Lower leg skin (tissue), 4 donors: ENCODE data around the gene INPP5D. TPM values are rescaled to one million over a fixed set of nuclear protein-coding genes. Genes with fewer than 3 reads are reported as not detected.
A peak's percentile ranks its signal among the peaks of the same experiment; 100 is the strongest.

Experiments
- DNase-seq, 2 donors: peaks; one replicate each; pipeline ENCODE4 v3.0.0-alpha.2; 2019; ENCODE audit warnings: low spot score in 2 of 2
- H3K4me3 ChIP-seq: fragments of 200-600 bp; sonication (generic); 2 replicates; pipeline ENCODE4 v1.5.1; 2017; ENCODE audit warnings: mild to moderate bottlenecking, low read depth; ENCODE audit not compliant: poor library complexity, severe bottlenecking
- POLR2A ChIP-seq, 2 donors: fragments of 450-650 bp; IDR thresholded peaks; one replicate each; pipeline ENCODE4 v1.6.1; 2016 to 2017; ENCODE audit warnings: antibody characterized with exemption in 2 of 2, mild to moderate bottlenecking in 1 of 2, moderate library complexity in 1 of 2
- WGBS, 2 donors: methylation state at CpG; one replicate each; pipeline ENCODE4 v1.1.5; 2018; 5-methylcytosine and 5-hydroxymethylcytosine counted together
- intact Hi-C: fragments of 100-400 bp; cut with DNase I; formaldehyde crosslinking; loops from one replicate; pipeline ENCODE4 v1.15.0; 2023; ENCODE audit warnings: low total_unique reads
- total RNA-seq, 4 donors: library from RNA; depleted of rRNA; stranded (reverse); fragments of >200 nt; gene quantifications; one replicate each; pipeline ENCODE4 v1.1.0, GENCODE V29; 2016
- TF ChIP-seq, protein P1 (sequence below), 3 donors: fragments of 450-650 bp; IDR thresholded peaks; one replicate each; pipeline ENCODE4 v1.5.1; 2016; ENCODE audit warnings: antibody characterized with exemption in 3 of 3, mild to moderate bottlenecking in 3 of 3, moderate library complexity in 2 of 3

Gene INPP5D
- total RNA-seq, 4 donors from 2014 or later = 8.6 to 15.0 (median 13.0) TPM

DNA sequence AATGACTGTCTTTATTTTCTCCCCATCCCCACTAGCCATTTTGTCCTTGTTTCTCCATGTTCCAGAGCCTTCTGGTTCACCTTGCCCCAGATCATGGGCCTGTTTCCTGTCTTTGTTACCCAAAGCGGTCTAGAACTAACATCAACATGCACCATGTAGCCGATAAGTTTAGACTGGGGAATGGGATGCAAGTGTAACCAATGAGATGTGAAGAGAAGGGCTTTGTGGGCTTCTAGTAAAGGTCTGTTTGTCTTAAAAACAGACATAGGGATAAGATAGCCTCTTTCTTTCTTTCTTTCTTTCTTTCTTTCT, 25.7 kb downstream of the INPP5D start:
- WGBS, 2 donors = 92 to 96% methylated on average over 2 of the region's 2 CpGs
- H3K4me3 ChIP-seq = no peak overlapping the region
- DNase-seq = no peak
- intact Hi-C loops = no loop called here
- no peak for TF ChIP-seq POLR2A (IDR thresholded peaks at IDR 0.05)
- TF ChIP-seq, protein P1, sequence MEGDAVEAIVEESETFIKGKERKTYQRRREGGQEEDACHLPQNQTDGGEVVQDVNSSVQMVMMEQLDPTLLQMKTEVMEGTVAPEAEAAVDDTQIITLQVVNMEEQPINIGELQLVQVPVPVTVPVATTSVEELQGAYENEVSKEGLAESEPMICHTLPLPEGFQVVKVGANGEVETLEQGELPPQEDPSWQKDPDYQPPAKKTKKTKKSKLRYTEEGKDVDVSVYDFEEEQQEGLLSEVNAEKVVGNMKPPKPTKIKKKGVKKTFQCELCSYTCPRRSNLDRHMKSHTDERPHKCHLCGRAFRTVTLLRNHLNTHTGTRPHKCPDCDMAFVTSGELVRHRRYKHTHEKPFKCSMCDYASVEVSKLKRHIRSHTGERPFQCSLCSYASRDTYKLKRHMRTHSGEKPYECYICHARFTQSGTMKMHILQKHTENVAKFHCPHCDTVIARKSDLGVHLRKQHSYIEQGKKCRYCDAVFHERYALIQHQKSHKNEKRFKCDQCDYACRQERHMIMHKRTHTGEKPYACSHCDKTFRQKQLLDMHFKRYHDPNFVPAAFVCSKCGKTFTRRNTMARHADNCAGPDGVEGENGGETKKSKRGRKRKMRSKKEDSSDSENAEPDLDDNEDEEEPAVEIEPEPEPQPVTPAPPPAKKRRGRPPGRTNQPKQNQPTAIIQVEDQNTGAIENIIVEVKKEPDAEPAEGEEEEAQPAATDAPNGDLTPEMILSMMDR (IDR thresholded peaks at IDR 0.05) = no peak

DNA sequence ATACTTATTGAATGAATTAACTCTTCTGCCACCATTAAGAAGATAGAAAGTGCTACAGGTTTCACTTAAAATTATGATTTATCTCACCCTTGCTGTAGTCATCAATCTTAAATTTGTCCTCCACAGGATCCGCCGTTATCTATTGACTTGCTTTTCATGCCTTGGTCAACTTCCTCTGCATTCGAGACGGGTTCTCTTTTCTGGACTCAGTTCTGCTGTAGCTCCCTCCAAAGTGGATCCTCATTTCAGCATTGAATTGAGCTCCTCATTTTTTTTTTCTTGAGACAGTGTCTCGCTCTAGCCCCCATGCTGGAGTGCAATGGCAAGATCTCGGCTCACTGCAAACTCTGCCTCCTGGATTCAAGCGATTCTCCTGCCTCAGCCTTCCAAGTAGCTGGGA, 27.6 kb downstream of the INPP5D start:
- no peak overlapping the region for H3K4me3 ChIP-seq
- WGBS, 2 donors = 89 to 91% methylated on average over 7 of the region's 7 CpGs
- DNase-seq = no peak
- TF ChIP-seq, protein P1 (IDR thresholded peaks at IDR 0.05) = no peak
- TF ChIP-seq POLR2A (IDR thresholded peaks at IDR 0.05) = no peak
- intact Hi-C loops = no loop called here

DNA sequence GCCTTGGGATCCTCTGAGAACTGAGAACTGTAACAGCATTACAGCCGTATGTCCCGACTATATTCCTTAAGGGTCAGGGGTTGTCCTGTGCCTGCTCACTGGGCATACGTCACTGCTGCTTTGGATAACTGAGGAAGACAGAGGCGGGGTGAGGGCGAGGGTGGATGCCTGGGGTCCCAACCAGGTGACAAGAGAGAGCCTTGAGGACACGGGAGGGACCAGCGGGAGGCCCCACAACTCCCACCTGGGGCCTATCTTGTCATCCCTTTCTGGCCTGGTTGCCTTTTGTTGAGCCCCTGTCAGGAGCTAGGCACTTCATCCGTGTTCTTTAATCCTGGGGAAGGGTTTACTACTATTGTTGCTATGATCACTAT, 28.8 kb downstream of the INPP5D start:
- peak in 1 of 2 donors; percentile 75 for DNase-seq
- WGBS, 2 donors = 90 to 92% methylated on average over 8 of the region's 8 CpGs
- no peak for TF ChIP-seq POLR2A (IDR thresholded peaks at IDR 0.05)
- TF ChIP-seq, protein P1 (IDR thresholded peaks at IDR 0.05) = no peak
- H3K4me3 ChIP-seq = no peak overlapping the region
- intact Hi-C loops = no loop called here

DNA sequence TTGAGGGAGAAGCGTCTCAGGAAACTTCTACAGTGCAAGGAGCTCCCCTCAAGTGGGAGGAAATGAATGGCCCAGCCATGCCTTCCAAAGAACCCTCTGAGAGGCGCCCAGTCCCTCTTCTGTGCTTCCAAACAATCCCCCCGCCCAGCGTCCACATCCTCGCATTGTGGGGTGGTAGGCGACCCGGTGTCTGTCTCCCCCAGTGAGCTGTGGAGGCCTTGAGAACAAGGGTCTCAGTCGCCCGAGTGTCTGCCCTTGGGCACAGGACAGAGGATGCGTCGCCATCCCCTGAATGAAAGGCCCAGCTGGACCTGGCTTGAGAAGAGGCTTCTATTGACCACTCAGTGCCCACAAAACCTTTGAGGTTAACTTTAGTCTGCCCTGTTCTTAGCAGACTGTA, 29.7 kb downstream of the INPP5D start:
- TF ChIP-seq, protein P1 (IDR thresholded peaks at IDR 0.05) = no peak
- TF ChIP-seq POLR2A (IDR thresholded peaks at IDR 0.05) = no peak
- intact Hi-C loops = no loop called here
- DNase-seq = peak in 1 of 2 donors; percentile 75
- WGBS, 2 donors = 96 to 100% methylated on average over 4 to 11 of the region's 11 CpGs
- H3K4me3 ChIP-seq = no peak overlapping the region

DNA sequence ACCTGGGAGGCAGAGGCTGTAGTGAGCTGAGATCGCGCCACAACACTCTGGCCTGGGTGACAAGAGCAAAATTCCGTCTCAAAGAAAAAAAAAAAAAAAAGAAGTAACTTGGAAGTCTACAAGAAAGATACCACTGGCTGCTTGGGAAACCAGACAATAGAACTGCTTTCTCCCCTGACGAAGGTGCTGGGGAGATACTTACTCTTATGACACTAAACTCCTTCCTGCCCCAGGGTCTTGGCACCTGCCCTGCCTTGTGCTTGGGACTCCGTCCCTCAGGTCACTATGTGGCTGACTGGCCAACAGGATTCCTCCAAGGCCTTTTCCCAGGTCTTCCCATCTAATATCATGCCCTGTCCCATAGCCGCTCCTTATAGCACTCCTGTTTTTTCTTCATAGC, 30.7 kb downstream of the INPP5D start:
- TF ChIP-seq POLR2A (IDR thresholded peaks at IDR 0.05) = no peak
- TF ChIP-seq, protein P1 (IDR thresholded peaks at IDR 0.05) = no peak
- H3K4me3 ChIP-seq = no peak overlapping the region
- 89 to 97% methylated on average over 6 of the region's 6 CpGs for WGBS, 2 donors
- intact Hi-C loops = no loop called here
- peak in 1 of 2 donors; percentile 31 for DNase-seq

DNA sequence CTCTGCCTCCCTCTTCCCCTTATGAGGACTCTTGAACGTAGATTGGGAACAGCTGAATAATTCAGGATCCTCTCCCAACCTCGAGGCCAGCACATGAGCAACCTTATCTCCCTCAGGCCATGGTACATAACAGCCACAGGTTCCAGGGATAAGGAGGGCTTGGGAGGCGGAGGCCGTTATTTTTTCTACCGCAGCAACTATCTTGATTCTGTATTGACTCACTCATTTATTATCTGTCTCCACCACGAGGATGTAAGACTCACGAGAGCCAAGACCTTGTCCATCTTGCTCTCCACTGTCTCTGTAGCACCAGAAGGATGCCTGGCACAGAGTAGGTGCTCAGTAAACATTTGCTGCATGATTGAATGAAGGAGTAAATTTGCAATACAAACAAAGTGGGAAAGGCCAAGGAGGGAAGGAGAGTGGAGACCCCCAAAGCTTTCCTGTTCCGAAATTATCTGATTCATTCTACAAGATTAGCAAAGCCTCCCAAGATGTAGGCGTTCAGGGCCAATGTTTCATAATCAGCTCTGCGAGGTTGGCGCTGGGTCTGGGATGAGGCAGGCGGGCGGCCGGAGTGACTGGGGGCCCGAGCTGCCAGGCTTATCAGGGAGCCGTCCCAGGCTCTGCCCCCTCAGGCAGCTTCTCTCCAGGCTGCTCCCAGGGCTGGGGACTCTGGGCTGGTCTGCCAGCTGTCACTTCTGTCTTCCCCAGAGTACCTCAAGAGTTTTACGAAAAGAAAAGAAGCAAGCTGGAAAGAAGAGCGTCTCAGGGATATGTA, 31.6 kb downstream of the INPP5D start:
- intact Hi-C loops = no loop called here
- no peak for TF ChIP-seq POLR2A (IDR thresholded peaks at IDR 0.05)
- TF ChIP-seq, protein P1 (IDR thresholded peaks at IDR 0.05) = no peak
- WGBS, 2 donors = 88 to 90% methylated on average over 18 of the region's 18 CpGs
- H3K4me3 ChIP-seq = no peak overlapping the region
- DNase-seq = peak in 1 of 2 donors; percentile 74
